BE2C (cell line): ENCODE results near the gene P4HA3.

ENCODE experiments used
- DNase-seq: peaks from one replicate; pipeline ENCODE4 v3.0.0-alpha.2; 2020
- H3K27me3 ChIP-seq: fragments of 250-450 bp; sonication (Bioruptor Pico); 2 replicates; pipeline ENCODE4 v1.5.1; 2020; ENCODE audit warnings: mild to moderate bottlenecking
- H3K36me3 ChIP-seq: fragments of 250-450 bp; sonication (Bioruptor Pico); 2 replicates; pipeline ENCODE4 v1.5.1; 2020; ENCODE audit warnings: mild to moderate bottlenecking
- H3K4me1 ChIP-seq: fragments of 250-450 bp; sonication (Bioruptor Pico); 2 replicates; pipeline ENCODE4 v1.5.1; 2020
- H3K4me3 ChIP-seq: 2 replicates; pipeline ENCODE4 v1.5.1; 2011; ENCODE audit warnings: low read depth, low read length
- H3K9me3 ChIP-seq: fragments of 250-450 bp; sonication (Bioruptor Pico); 2 replicates; pipeline ENCODE4 v1.5.1; 2020
- TF ChIP-seq, protein P1 (sequence below): IDR thresholded peaks from 2 replicates; pipeline ENCODE4 v1.5.1; 2012; ENCODE audit warnings: mild to moderate bottlenecking, low read depth, low read length

Gene P4HA3

DNA sequence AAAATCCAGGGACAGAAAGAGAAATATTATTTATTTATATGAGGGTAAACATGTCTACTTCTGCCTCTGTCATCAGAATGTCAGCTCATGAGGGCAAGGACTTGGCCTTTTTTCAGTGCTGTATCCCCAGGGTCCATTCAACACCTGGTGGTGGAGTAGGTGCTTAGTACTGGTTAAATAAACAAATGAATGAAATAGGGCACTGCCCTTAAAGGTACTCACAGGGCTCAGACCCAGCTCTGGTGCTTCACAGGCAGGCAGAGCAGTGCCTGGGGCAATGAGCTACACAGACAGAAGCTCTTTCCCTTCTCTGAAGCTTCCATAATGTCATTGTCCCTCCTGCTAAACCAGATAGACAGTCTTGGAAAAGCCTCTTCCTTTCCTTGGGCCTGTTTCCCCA lies 30.9 kb downstream of the P4HA3 start:
- no peaks in the 10 kb centered on the region for H3K27me3 ChIP-seq
- H3K4me1 ChIP-seq: no peaks in the 10 kb centered on the region

DNA sequence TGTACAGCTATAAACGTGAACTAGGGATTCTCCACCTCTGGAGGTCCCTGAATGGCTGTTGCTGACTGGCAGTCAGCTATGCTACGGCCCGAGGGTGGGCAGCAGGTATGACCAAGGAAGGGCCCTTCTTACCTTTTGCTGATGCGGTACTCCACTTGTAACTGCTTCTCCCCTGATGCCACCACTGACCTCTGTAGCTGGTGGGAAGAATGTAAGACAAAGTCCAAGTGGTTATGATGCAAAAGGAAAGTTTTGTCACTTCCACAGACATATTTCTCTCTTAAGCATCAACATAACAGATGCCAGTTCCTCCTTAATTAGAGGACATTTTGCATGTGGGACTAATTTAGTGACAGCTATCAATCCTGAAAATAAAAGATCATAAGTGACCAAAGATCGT lies 32.2 kb downstream of the P4HA3 start:
- H3K9me3 ChIP-seq: no peaks in the 10 kb centered on the region
- no peak overlapping the region for H3K4me3 ChIP-seq
- no peak for DNase-seq
- H3K36me3 ChIP-seq: no peaks in the 10 kb centered on the region
- no peaks in the 10 kb centered on the region for H3K27me3 ChIP-seq
- TF ChIP-seq, protein P1, sequence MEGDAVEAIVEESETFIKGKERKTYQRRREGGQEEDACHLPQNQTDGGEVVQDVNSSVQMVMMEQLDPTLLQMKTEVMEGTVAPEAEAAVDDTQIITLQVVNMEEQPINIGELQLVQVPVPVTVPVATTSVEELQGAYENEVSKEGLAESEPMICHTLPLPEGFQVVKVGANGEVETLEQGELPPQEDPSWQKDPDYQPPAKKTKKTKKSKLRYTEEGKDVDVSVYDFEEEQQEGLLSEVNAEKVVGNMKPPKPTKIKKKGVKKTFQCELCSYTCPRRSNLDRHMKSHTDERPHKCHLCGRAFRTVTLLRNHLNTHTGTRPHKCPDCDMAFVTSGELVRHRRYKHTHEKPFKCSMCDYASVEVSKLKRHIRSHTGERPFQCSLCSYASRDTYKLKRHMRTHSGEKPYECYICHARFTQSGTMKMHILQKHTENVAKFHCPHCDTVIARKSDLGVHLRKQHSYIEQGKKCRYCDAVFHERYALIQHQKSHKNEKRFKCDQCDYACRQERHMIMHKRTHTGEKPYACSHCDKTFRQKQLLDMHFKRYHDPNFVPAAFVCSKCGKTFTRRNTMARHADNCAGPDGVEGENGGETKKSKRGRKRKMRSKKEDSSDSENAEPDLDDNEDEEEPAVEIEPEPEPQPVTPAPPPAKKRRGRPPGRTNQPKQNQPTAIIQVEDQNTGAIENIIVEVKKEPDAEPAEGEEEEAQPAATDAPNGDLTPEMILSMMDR: no peak
- no peaks in the 10 kb centered on the region for H3K4me1 ChIP-seq

More for the DNA sequence above, 30.9 kb downstream of the P4HA3 start:
- no peak for DNase-seq
- Histone ChIP-seq H3K36me3 (no peaks in the 10 kb centered on the region), H3K4me3 (no peak overlapping the region), H3K9me3 (no peaks in the 10 kb centered on the region)
- TF ChIP-seq, protein P1: no peak

DNA sequence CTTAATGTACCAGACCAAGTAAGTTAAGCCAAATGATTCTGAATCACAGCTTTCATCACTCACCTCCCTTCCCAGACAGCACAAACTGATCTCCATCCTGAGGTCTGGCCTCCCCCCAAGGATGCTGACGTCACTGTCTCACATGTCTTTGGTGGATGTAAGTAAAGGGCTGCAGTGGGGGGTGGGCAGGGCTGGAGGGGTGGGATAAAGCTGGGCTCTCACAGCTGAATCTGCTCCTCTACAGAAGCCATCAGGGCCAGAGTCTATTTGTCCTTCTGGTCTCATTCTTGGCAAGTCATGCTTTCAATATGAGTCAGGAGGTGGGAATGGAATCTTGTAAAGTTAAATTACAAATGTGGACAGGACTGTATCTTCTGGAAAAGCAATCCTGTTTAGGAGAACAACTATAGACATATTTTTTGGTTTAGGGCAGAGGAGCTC lies 32.7 kb downstream of the P4HA3 start:
- Histone ChIP-seq H3K4me3 (no peak overlapping the region), H3K27me3 (no peaks in the 10 kb centered on the region), H3K4me1 (no peaks in the 10 kb centered on the region), H3K36me3 (no peaks in the 10 kb centered on the region), H3K9me3 (no peaks in the 10 kb centered on the region)
- TF ChIP-seq, protein P1: no peak
- no peak for DNase-seq

DNA sequence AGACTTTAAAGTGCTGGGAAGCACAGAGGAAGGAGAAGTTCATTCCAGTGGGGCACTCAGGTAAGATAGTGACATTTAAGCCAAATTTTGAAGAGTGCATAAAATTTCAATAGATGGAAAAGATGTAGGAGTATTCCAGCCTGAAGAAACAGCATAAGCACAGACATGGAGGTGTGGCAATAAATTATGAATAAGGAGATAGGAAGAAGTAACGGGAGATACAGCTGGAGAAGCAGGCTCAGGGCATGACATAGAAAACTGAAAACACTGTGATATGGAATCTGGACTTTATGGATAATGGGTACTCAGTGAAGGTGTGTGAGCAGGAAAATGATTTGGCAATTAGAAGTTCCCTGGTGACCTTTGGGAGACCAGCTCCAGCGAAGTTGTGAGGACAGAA lies 33.3 kb downstream of the P4HA3 start:
- TF ChIP-seq, protein P1: no peak
- Histone ChIP-seq H3K36me3 (no peaks in the 10 kb centered on the region), H3K4me3 (no peak overlapping the region), H3K4me1 (no peaks in the 10 kb centered on the region), H3K9me3 (no peaks in the 10 kb centered on the region), H3K27me3 (no peaks in the 10 kb centered on the region)
- DNase-seq: no peak

DNA sequence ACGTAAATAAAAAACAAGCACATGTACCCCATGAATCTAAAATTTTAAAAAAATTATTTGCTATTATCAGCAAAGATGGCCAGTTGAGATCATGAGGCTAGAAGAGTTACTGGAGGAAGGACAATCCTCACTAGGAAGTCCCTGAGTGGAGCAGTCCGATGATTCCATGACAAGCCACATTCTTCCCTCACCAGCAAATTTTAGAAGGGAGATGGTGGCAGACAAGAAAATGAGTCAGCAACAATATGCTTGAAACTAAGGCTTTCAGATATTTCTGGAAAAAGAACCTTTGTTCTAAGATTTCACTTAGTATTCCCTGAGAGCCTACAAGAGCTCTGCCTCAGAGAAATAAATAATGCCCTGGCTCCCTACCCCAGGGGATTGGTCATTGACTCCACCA lies 34.9 kb downstream of the P4HA3 start:
- no peaks in the 10 kb centered on the region for H3K27me3 ChIP-seq
- TF ChIP-seq, protein P1: no peak
- no peaks in the 10 kb centered on the region for H3K9me3 ChIP-seq
- DNase-seq: no peak
- no peaks in the 10 kb centered on the region for H3K36me3 ChIP-seq
- no peaks in the 10 kb centered on the region for H3K4me1 ChIP-seq
- H3K4me3 ChIP-seq: no peak overlapping the region

DNA sequence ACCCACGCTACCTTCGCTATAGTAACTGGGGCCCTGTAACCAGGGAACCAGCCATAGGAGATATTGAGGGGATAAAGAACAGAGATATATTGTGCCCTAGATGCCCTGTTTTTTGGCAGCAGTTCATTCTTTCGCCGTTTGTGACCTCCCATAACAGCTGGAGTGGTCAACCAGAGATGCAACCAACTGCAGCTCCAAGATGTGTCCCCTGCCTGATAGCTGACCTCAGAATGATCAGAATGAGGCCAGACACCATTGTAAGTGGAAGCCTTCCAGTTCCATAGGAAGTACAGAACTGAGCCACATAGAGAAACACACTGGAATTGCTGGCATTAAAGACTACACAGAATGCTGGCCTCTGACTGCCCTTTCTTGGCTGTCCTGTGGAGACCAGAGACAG lies 39.2 kb downstream of the P4HA3 start:
- no peaks in the 10 kb centered on the region for H3K4me1 ChIP-seq
- H3K4me3 ChIP-seq: no peak overlapping the region
- no peaks in the 10 kb centered on the region for H3K9me3 ChIP-seq
- H3K36me3 ChIP-seq: no peaks in the 10 kb centered on the region
- TF ChIP-seq, protein P1: no peak
- no peaks in the 10 kb centered on the region for H3K27me3 ChIP-seq
- no peak for DNase-seq
